ENCODE results near the gene LRBA. TPM values are rescaled to one million over a fixed set of nuclear protein-coding genes. Genes with fewer than 3 reads are reported as not detected.

The LRBA gene
- total and polyA plus RNA-seq, 2 donors (not counting 3 experiments of a cell fraction or from before 2014, with no cell fraction given) = 18.0 to 35.1 TPM

DNA sequence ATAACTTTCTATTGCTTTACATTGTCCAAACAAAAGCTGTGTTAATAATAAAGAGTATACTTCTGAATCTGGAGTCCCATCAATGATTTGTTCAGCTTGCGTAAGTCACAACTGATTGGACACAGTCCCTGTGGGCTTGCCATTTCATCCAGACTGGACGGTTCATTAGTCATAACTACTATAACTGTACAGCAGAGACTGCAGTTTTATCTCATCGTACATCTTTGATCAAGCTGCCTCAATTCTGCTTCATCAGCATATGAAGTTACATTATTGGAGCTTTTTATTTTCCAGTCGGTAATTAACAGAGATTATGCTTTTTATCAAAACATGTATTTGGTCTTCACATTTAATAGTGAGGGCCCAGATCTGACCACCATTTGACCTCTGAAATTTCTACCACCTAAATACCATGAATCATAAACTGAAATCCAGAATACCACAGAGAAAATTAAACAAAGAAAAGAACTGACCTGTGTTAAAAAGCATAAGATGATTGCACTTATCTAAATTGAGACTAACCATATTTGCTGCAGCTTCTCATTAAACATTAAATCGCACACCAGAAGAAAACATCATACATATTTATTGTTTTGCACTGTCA is 445.6 kb downstream of the LRBA start:
- H3K4me3 ChIP-seq (replicated peaks in 1 of 3; ENCODE audit: insufficient read depth in 1 of 3, low read depth in 1 of 3, low read length in 3 of 3) = no peak overlapping the region
- DNase-seq (ENCODE audit: low read depth, low spot score) = no peak
- H3K27ac ChIP-seq (ENCODE audit: insufficient read depth, low read depth, low read length) = no peak overlapping the region
- POLR2A ChIA-PET = no interaction called here
- H3K36me3 ChIP-seq (ENCODE audit: control insufficient read depth in 2 of 2, extremely low read depth in 1 of 2, insufficient read depth in 2 of 2, low read length in 2 of 2) = no peaks in the 10 kb centered on the region
- no peaks in the 10 kb centered on the region for H3K4me1 ChIP-seq (ENCODE audit: control insufficient read depth, extremely low read depth, insufficient read depth, low read length)
- FAIRE-seq = no peak
- no peaks in the 10 kb centered on the region for H3K79me2 ChIP-seq (ENCODE audit: control insufficient read depth, insufficient read depth, low read length)
- no peak overlapping the region for H3K9ac ChIP-seq (replicated peaks; ENCODE audit: extremely low read depth, insufficient read depth, low read length)
- no peaks in the 10 kb centered on the region for H3K9me3 ChIP-seq (replicated peaks; ENCODE audit: control insufficient read depth, insufficient read depth, low read length)
- intact Hi-C loops (cut with micrococcal nuclease) = no loop called here
- no TSS peak for BruUV-seq (replicated peaks)
- dilution Hi-C loops (cut with MboI; ENCODE audit: extremely low pct_ligation_motif_present, low sequenced_read_pairs) = no loop called here
- H3K27me3 ChIP-seq (ENCODE audit: control insufficient read depth in 2 of 2, insufficient read depth in 2 of 2, low read length in 2 of 2) = no peaks in the 10 kb centered on the region
- CTCF ChIA-PET = interaction anchor here (1.1 to 1.4 kb wide), 2 partner anchors 13 to 298 kb away, joined by 4 read pairs; no protein-coding TSS in a partner anchor
- no peaks in the 10 kb centered on the region for H4K20me1 ChIP-seq (replicated peaks; ENCODE audit: control insufficient read depth, extremely low read depth, insufficient read depth, low read length)
- no peak for TF ChIP-seq POLR2A (IDR thresholded peaks at IDR 0.05; ENCODE audit: low read depth, low read length)
- TF ChIP-seq, protein P1, sequence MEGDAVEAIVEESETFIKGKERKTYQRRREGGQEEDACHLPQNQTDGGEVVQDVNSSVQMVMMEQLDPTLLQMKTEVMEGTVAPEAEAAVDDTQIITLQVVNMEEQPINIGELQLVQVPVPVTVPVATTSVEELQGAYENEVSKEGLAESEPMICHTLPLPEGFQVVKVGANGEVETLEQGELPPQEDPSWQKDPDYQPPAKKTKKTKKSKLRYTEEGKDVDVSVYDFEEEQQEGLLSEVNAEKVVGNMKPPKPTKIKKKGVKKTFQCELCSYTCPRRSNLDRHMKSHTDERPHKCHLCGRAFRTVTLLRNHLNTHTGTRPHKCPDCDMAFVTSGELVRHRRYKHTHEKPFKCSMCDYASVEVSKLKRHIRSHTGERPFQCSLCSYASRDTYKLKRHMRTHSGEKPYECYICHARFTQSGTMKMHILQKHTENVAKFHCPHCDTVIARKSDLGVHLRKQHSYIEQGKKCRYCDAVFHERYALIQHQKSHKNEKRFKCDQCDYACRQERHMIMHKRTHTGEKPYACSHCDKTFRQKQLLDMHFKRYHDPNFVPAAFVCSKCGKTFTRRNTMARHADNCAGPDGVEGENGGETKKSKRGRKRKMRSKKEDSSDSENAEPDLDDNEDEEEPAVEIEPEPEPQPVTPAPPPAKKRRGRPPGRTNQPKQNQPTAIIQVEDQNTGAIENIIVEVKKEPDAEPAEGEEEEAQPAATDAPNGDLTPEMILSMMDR (IDR thresholded peaks at IDR 0.05; ENCODE audit: extremely low read depth in 1 of 2, insufficient read depth in 1 of 2, low read depth in 1 of 2, low read length in 2 of 2) = no peak
- TF ChIP-seq FOS (IDR thresholded peaks at IDR 0.05; ENCODE audit: borderline replicate concordance, insufficient read depth, low read length) = no peak
- no peak for TF ChIP-seq JUN (IDR thresholded peaks at IDR 0.05; ENCODE audit: borderline replicate concordance, insufficient read depth, insufficient read length, low read depth)
- no peak for TF ChIP-seq GATA2 (IDR thresholded peaks at IDR 0.05; ENCODE audit: insufficient read depth, insufficient read length, low read depth, low read length)
- no peak overlapping the region for H2AFZ ChIP-seq (ENCODE audit: low read depth, low read length)
- no peaks in the 10 kb centered on the region for H3K9me1 ChIP-seq (replicated peaks; ENCODE audit: control insufficient read depth, extremely low read depth, insufficient read depth, low read length)
- H3K4me2 ChIP-seq (ENCODE audit: insufficient read depth, low read length) = no peak overlapping the region

DNA sequence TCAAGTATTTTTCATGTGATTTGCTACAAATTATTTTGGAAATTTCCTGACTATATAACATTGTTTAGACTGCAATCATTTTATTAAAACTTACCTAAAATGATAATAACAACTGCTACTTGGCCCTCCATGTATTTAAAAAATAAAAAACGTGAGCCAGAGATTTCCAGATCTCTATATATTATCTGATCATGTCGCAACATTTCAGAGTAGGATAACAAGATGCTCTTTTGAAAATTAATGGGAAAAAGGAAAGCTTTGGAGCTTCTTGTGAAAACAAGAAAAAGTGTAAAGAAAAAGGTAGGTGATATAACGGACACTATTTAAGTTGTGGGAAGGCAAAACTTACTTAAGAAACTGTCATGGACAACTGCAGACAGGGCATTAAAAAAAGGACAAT is 448.0 kb downstream of the LRBA start:
- no peak for FAIRE-seq
- no peak overlapping the region for H3K27ac ChIP-seq (ENCODE audit: insufficient read depth, low read depth, low read length)
- CTCF ChIA-PET = interaction anchor here (0.7 to 1.6 kb wide), 5 partner anchors 10 to 300 kb away, joined by 3 to 4 read pairs (median 3); no protein-coding TSS in a partner anchor

More for the DNA sequence above, 448.0 kb downstream of the LRBA start:
- Histone ChIP-seq H3K36me3 (ENCODE audit: control insufficient read depth in 2 of 2, extremely low read depth in 1 of 2, insufficient read depth in 2 of 2, low read length in 2 of 2) (no peaks in the 10 kb centered on the region), H2AFZ (ENCODE audit: low read depth, low read length) (no peak overlapping the region), H4K20me1 (replicated peaks; ENCODE audit: control insufficient read depth, extremely low read depth, insufficient read depth, low read length) (no peaks in the 10 kb centered on the region), H3K4me2 (ENCODE audit: insufficient read depth, low read length) (no peak overlapping the region), H3K9me1 (replicated peaks; ENCODE audit: control insufficient read depth, extremely low read depth, insufficient read depth, low read length) (no peaks in the 10 kb centered on the region), H3K4me1 (ENCODE audit: control insufficient read depth, extremely low read depth, insufficient read depth, low read length) (no peaks in the 10 kb centered on the region), H3K27me3 (ENCODE audit: control insufficient read depth in 2 of 2, insufficient read depth in 2 of 2, low read length in 2 of 2) (no peaks in the 10 kb centered on the region), H3K4me3 (replicated peaks in 1 of 3; ENCODE audit: insufficient read depth in 1 of 3, low read depth in 1 of 3, low read length in 3 of 3) (no peak overlapping the region), H3K9ac (replicated peaks; ENCODE audit: extremely low read depth, insufficient read depth, low read length) (no peak overlapping the region), H3K9me3 (replicated peaks; ENCODE audit: control insufficient read depth, insufficient read depth, low read length) (no peaks in the 10 kb centered on the region), H3K79me2 (ENCODE audit: control insufficient read depth, insufficient read depth, low read length) (no peaks in the 10 kb centered on the region)
- intact Hi-C loops (cut with micrococcal nuclease) = no loop called here
- BruUV-seq (replicated peaks) = no TSS peak
- dilution Hi-C loops (cut with MboI; ENCODE audit: extremely low pct_ligation_motif_present, low sequenced_read_pairs) = no loop called here
- DNase-seq (ENCODE audit: low read depth, low spot score) = no peak
- TF ChIP-seq EZH2 (IDR thresholded peaks at IDR 0.05; ENCODE audit: borderline replicate concordance, low read depth, low read length, severe bottlenecking) = no peak
- TF ChIP-seq, protein P1 (IDR thresholded peaks at IDR 0.05; ENCODE audit: extremely low read depth in 1 of 2, insufficient read depth in 1 of 2, low read depth in 1 of 2, low read length in 2 of 2) = no peak
- no peak for TF ChIP-seq GATA2 (IDR thresholded peaks at IDR 0.05; ENCODE audit: insufficient read depth, insufficient read length, low read depth, low read length)
- TF ChIP-seq, protein P2, sequence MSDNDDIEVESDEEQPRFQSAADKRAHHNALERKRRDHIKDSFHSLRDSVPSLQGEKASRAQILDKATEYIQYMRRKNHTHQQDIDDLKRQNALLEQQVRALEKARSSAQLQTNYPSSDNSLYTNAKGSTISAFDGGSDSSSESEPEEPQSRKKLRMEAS (IDR thresholded peaks at IDR 0.05; ENCODE audit: insufficient read depth, insufficient read length) = no peak
- no peak for TF ChIP-seq POLR2A (IDR thresholded peaks at IDR 0.05; ENCODE audit: low read depth, low read length)
- no peak for TF ChIP-seq JUN (IDR thresholded peaks at IDR 0.05; ENCODE audit: borderline replicate concordance, insufficient read depth, insufficient read length, low read depth)
- POLR2A ChIA-PET = no interaction called here
